Measurements from ENCODE around the gene SERINC4.

The SERINC4 gene

GRCh38 chr15:43795997-43796396, 4.0 kb downstream of the SERINC4 start:
- no peak for DNase-seq

- no peak for DNase-seq
These were observed 4.8 kb downstream of the SERINC4 start for GRCh38 chr15:43795197-43795596.

GRCh38 chr15:43794269-43795037, 5.6 kb downstream of the SERINC4 start:
- DNase-seq: no peak

GRCh38 chr15:43793647-43794046, 6.4 kb downstream of the SERINC4 start:
- DNase-seq: no peak

- no peak for DNase-seq
These were observed 7.1 kb downstream of the SERINC4 start for GRCh38 chr15:43792761-43793476.

- peak; percentile 99 to 100 for DNase-seq
These were observed 7.8 kb downstream of the SERINC4 start, which contains the start of gene SERF2 for GRCh38 chr15:43791993-43792760. Gene SERF2, plus strand, starts transcription at chr15:43792320. Its CDS starts 57 bp downstream, at chr15:43792377.

GRCh38 chr15:43789409-43789808, 10.6 kb downstream of the SERINC4 start:
- DNase-seq: no peak

- no peak for DNase-seq
These were observed 21.0 kb downstream of the SERINC4 start for GRCh38 chr15:43779016-43779415.

GRCh38 chr15:43777267-43777914, 22.6 kb downstream of the SERINC4 start:
- DNase-seq: peak; percentile 80 to 87

GRCh38 chr15:43776718-43777266, 23.2 kb downstream of the SERINC4 start, which contains the start of gene ELL3:
Gene ELL3, minus strand, starts transcription at chr15:43776966. Its CDS starts 65 bp downstream, at chr15:43776901.
- DNase-seq: peak; percentile 80 to 81

- peak; percentile 44 to 64 for DNase-seq
These were observed 23.8 kb downstream of the SERINC4 start for GRCh38 chr15:43776101-43776717.

- peak; percentile 86 to 92 for DNase-seq
These were observed 24.5 kb downstream of the SERINC4 start for GRCh38 chr15:43775411-43775965.

GRCh38 chr15:43774062-43774461, 26.0 kb downstream of the SERINC4 start:
- no peak for DNase-seq

GRCh38 chr15:43772624-43773023, 27.4 kb downstream of the SERINC4 start:
- DNase-seq: no peak

GRCh38 chr15:43771816-43772215, 28.2 kb downstream of the SERINC4 start:
- DNase-seq: no peak

- DNase-seq: peak; percentile 10 to 52
These were observed 30.3 kb downstream of the SERINC4 start for GRCh38 chr15:43769584-43770228.

GRCh38 chr15:43763819-43764446, 36.1 kb downstream of the SERINC4 start:
- DNase-seq: no peak

GRCh38 chr15:43762824-43763223, 37.2 kb downstream of the SERINC4 start:
- no peak for DNase-seq

- no peak for DNase-seq
These were observed 48.1 kb downstream of the SERINC4 start for GRCh38 chr15:43751885-43752284.

- no peak for DNase-seq
These were observed 50.2 kb downstream of the SERINC4 start for GRCh38 chr15:43749690-43750345.

All from NCI-H524 (cell line).